Measurements from ENCODE around the gene GPC6.

The GPC6 gene

GRCh38 chr13:93762708-93763426 is 536.3 kb downstream of the GPC6 start:
- ChIA-PET POLR2A (no interaction called here), CTCF (no interaction called here)
- TF ChIP-seq PKNOX1 (IDR thresholded peaks at IDR 0.05) (peak; percentile 43), CTBP1 (IDR thresholded peaks at IDR 0.05; ENCODE audit: borderline replicate concordance) (no peak), FOXK2 (IDR thresholded peaks at IDR 0.05) (no peak), ARNT (IDR thresholded peaks at IDR 0.05) (no peak), NFRKB (IDR thresholded peaks at IDR 0.05) (no peak), TARDBP (IDR thresholded peaks at IDR 0.05) (no peak), L3MBTL2 (conservative IDR thresholded peaks at IDR 0.05) (no peak), HDGF (IDR thresholded peaks at IDR 0.05; ENCODE audit: borderline replicate concordance) (no peak)
- no peak for DNase-seq (ENCODE audit: extremely low spot score)

- TF ChIP-seq ZNF384 (IDR thresholded peaks at IDR 0.05) = no peak
- no peak for TF ChIP-seq L3MBTL2 (conservative IDR thresholded peaks at IDR 0.05)
- no peak for TF ChIP-seq FOXM1 (IDR thresholded peaks at IDR 0.05; ENCODE audit: borderline replicate concordance)
- TF ChIP-seq BHLHE40 (IDR thresholded peaks at IDR 0.05; ENCODE audit: borderline replicate concordance) = no peak
- TF ChIP-seq NFRKB (IDR thresholded peaks at IDR 0.05) = no peak
- no peak for TF ChIP-seq PKNOX1 (IDR thresholded peaks at IDR 0.05)
- TF ChIP-seq TARDBP (IDR thresholded peaks at IDR 0.05) = no peak
- TF ChIP-seq FOXK2 (IDR thresholded peaks at IDR 0.05) = no peak
- no peak for TF ChIP-seq HDGF (IDR thresholded peaks at IDR 0.05; ENCODE audit: borderline replicate concordance)
- no peak for TF ChIP-seq FOXA1 (IDR thresholded peaks at IDR 0.05)
- TF ChIP-seq ELF4 (IDR thresholded peaks at IDR 0.05) = no peak
- TF ChIP-seq CTBP1 (IDR thresholded peaks at IDR 0.05; ENCODE audit: borderline replicate concordance) = no peak
- no peak for TF ChIP-seq SP1 (IDR thresholded peaks at IDR 0.05)
- TF ChIP-seq SUZ12 (IDR thresholded peaks at IDR 0.05) = no peak
- CTCF ChIA-PET = no interaction called here
- POLR2A ChIA-PET = no interaction called here
- DNase-seq (ENCODE audit: extremely low spot score) = no peak
These were observed 538.5 kb downstream of the GPC6 start for GRCh38 chr13:93765062-93765461.

DNA sequence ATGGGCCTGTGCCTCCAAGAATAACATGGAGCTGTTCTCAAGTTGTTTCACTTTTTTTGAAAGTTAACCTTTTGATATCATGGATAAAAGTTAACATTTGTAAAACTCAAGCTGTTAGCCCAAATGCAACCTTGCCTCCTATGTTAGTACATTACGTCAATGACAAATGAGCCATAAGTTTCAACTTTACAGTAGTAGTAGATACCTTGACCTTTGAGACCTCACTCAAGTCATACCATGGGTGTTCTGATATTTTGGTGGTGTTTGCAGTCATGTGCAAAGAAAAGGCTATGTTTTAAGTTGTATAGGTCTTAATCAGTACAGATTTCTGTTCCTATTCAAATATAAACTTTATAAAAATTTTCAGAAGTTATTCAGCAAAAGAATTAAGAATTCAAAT is 539.2 kb downstream of the GPC6 start:
- DNase-seq (ENCODE audit: extremely low spot score) = no peak
- no peak for TF ChIP-seq NFRKB (IDR thresholded peaks at IDR 0.05)
- no peak for TF ChIP-seq LEF1 (IDR thresholded peaks at IDR 0.05; ENCODE audit: borderline replicate concordance)
- no peak for TF ChIP-seq FOXM1 (IDR thresholded peaks at IDR 0.05; ENCODE audit: borderline replicate concordance)
- TF ChIP-seq HDGF (IDR thresholded peaks at IDR 0.05; ENCODE audit: borderline replicate concordance) = no peak
- TF ChIP-seq TARDBP (IDR thresholded peaks at IDR 0.05) = no peak
- TF ChIP-seq FOXK2 (IDR thresholded peaks at IDR 0.05) = no peak
- no peak for TF ChIP-seq ARNT (IDR thresholded peaks at IDR 0.05)
- TF ChIP-seq CTBP1 (IDR thresholded peaks at IDR 0.05; ENCODE audit: borderline replicate concordance) = no peak
- no peak for TF ChIP-seq FOXA1 (IDR thresholded peaks at IDR 0.05)
- ChIA-PET CTCF (no interaction called here), POLR2A (no interaction called here)

DNA sequence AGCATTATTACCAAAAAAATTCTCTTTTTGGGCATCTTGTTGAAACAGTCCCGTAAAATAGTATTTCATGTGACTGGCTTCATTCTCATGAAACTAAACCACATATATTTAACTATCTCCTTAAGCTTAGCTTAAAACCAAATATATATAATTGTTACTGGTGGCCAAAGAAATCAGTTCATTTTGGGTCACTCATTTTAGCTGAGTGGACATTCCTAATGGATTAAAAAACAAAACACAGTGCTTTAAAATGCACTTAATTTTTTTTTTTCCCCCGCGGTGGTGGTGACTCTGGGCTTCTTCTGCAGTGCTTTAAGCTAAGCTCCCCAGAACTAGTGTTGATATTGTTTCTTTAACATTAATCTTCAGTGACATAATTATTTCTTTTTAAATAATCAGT is 540.1 kb downstream of the GPC6 start:
- DNase-seq (ENCODE audit: extremely low spot score) = no peak
- TF ChIP-seq SUZ12 (IDR thresholded peaks at IDR 0.05) (no peak), FOXK2 (IDR thresholded peaks at IDR 0.05) (no peak)
- POLR2A ChIA-PET = no interaction called here
- CTCF ChIA-PET = no interaction called here

DNA sequence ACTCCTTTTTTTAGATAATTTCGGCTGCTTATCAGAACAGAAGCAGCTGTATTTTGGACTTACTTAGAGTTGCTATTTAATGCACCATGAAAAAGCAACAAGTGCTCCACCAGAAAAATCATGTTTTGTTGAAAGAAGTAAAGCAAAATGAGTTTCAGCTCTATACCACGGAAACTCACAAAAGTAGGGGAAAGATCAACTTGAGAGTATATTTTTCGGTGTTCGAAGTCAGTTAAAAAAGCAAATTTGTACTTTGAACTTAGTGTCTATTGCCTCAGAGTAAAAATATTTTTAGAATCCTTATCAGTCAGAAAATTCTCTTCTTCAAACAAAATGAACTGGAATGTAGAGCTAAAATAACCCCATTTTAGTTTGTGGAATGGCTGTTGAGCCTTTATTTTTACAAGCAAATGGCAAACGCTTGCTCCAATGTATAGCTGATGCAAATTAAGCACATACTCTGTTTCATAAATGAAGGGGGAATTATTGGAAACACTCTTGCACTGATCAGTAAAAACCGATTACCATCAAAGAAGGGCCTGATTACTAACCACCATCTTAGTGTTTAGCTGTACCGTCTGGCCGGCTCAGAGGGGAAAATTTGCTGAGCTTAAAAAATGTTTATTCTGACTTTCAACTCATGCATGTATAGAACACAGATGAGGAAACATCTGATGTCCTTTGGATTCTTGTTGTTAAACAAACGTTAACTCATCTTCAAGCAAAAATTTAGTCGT is 540.7 kb downstream of the GPC6 start:
- POLR2A ChIA-PET = no interaction called here
- no peak for TF ChIP-seq NFRKB (IDR thresholded peaks at IDR 0.05)
- no peak for TF ChIP-seq ARNT (IDR thresholded peaks at IDR 0.05)
- TF ChIP-seq ELF4 (IDR thresholded peaks at IDR 0.05) = no peak
- no peak for TF ChIP-seq CTBP1 (IDR thresholded peaks at IDR 0.05; ENCODE audit: borderline replicate concordance)
- TF ChIP-seq FOXA1 (IDR thresholded peaks at IDR 0.05) = no peak
- DNase-seq (ENCODE audit: extremely low spot score) = no peak
- CTCF ChIA-PET = no interaction called here

DNA sequence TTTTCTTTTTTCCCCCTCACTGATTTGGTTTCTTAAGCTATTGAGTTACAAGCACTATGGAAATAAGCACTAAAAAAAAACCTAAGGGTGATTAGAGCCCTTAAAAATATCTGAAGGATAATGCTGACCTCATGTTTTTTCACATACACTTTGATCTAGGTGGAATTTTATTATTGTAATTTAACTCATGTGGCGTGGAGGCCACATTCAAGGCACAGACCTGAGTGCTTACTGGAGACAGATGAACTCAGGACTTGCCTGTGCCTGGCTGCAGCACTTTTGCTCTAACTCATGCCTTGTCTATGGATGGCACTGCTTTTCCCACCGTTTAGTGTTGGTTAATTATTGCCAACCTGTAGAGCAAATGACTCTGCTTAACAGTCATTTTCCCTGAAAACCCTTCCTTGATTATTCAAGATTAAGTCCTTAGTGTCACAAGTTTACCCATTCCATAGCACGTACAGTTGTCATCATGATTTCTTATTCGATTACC is 541.4 kb downstream of the GPC6 start:
- TF ChIP-seq FOXM1 (IDR thresholded peaks at IDR 0.05; ENCODE audit: borderline replicate concordance) = 0 out of 2 replicates have a peak, but pooled peaks have one; percentile 2
- TF ChIP-seq FOXK2 (IDR thresholded peaks at IDR 0.05) = no peak
- TF ChIP-seq PKNOX1 (IDR thresholded peaks at IDR 0.05) = no peak
- TF ChIP-seq NFRKB (IDR thresholded peaks at IDR 0.05) = no peak
- POLR2A ChIA-PET = no interaction called here
- DNase-seq (ENCODE audit: extremely low spot score) = no peak
- CTCF ChIA-PET = no interaction called here

GRCh38 chr13:93769101-93769500 is 542.5 kb downstream of the GPC6 start:
- no peak for TF ChIP-seq ELF4 (IDR thresholded peaks at IDR 0.05)
- TF ChIP-seq L3MBTL2 (conservative IDR thresholded peaks at IDR 0.05) = no peak
- no peak for TF ChIP-seq LEF1 (IDR thresholded peaks at IDR 0.05; ENCODE audit: borderline replicate concordance)
- TF ChIP-seq ZNF384 (IDR thresholded peaks at IDR 0.05) = no peak
- TF ChIP-seq CTBP1 (IDR thresholded peaks at IDR 0.05; ENCODE audit: borderline replicate concordance) = no peak
- TF ChIP-seq SP1 (IDR thresholded peaks at IDR 0.05) = no peak
- no peak for TF ChIP-seq HDGF (IDR thresholded peaks at IDR 0.05; ENCODE audit: borderline replicate concordance)
- TF ChIP-seq PKNOX1 (IDR thresholded peaks at IDR 0.05) = no peak
- TF ChIP-seq SUZ12 (IDR thresholded peaks at IDR 0.05) = no peak
- no peak for TF ChIP-seq FOXM1 (IDR thresholded peaks at IDR 0.05; ENCODE audit: borderline replicate concordance)
- no peak for TF ChIP-seq TARDBP (IDR thresholded peaks at IDR 0.05)
- TF ChIP-seq ARNT (IDR thresholded peaks at IDR 0.05) = no peak
- TF ChIP-seq FOXK2 (IDR thresholded peaks at IDR 0.05) = no peak
- no peak for TF ChIP-seq BHLHE40 (IDR thresholded peaks at IDR 0.05; ENCODE audit: borderline replicate concordance)
- no peak for TF ChIP-seq NFRKB (IDR thresholded peaks at IDR 0.05)
- no peak for TF ChIP-seq FOXA1 (IDR thresholded peaks at IDR 0.05)
- CTCF ChIA-PET = no interaction called here
- DNase-seq (ENCODE audit: extremely low spot score) = no peak
- POLR2A ChIA-PET = no interaction called here
